K562 (cell line): ENCODE results near the gene SPATA20. TPM values are rescaled to one million over a fixed set of nuclear protein-coding genes. Genes with fewer than 3 reads are reported as not detected.

Source experiments
- ARID2 ChIP-seq: fragments of 450-650 bp; IDR thresholded peaks from 2 replicates; pipeline ENCODE4 v1.6.1; 2017; ENCODE audit warnings: antibody characterized with exemption, mild to moderate bottlenecking
- CCNT2 ChIP-seq: IDR thresholded peaks from 2 replicates; pipeline ENCODE4 v1.6.1; 2011; ENCODE audit warnings: borderline replicate concordance, low read depth, mild to moderate bottlenecking, moderate library complexity, mixed read lengths, low read length; ENCODE audit not compliant: insufficient read length; ENCODE audit errors: extremely low read depth
- FOXM1 ChIP-seq, 2 experiments: fragments of 450-650 bp in 1 of 2; sonication (generic) in 1 of 2; formaldehyde crosslinking in 1 of 2; IDR thresholded peaks; 2 replicates each; pipeline versions ENCODE4 v1.6.1 to v1.9.0; 2017 to 2022; ENCODE audit warnings: low read depth in 2 of 2, mild to moderate bottlenecking in 2 of 2, missing genetic modification reagents in 1 of 2, moderate library complexity in 1 of 2
- GATAD2B ChIP-seq: fragments of 450-650 bp; IDR thresholded peaks from 2 replicates; pipeline ENCODE4 v1.6.1; 2017; ENCODE audit warnings: mild to moderate bottlenecking, borderline replicate concordance
- HDAC8 ChIP-seq: fragments of 450-650 bp; IDR thresholded peaks from 2 replicates; pipeline ENCODE4 v1.6.1; 2016; ENCODE audit warnings: mild to moderate bottlenecking, missing genetic modification characterization, moderate library complexity, missing compliant biosample characterization
- HEY1 ChIP-seq: fragments of 250-450 bp; sonication (Bioruptor Pico); IDR thresholded peaks from 2 replicates; pipeline ENCODE4 v1.5.0; 2020; ENCODE audit warnings: mild to moderate bottlenecking, moderate library complexity, borderline replicate concordance
- HSF4 ChIP-seq: fragments of 250-450 bp; sonication (Bioruptor Pico); IDR thresholded peaks from 2 replicates; pipeline ENCODE4 v2.1.2; 2022; ENCODE audit warnings: mild to moderate bottlenecking, moderate library complexity, borderline replicate concordance
- ILK ChIP-seq: fragments of 450-650 bp; IDR thresholded peaks from 2 replicates; pipeline ENCODE4 v1.6.1; 2016; ENCODE audit warnings: missing genetic modification characterization, low read depth, mild to moderate bottlenecking, missing compliant biosample characterization, moderate library complexity, borderline replicate concordance
- LARP7 ChIP-seq: fragments of 450-650 bp; IDR thresholded peaks from 2 replicates; pipeline ENCODE4 v1.6.1; 2016
- MEF2A ChIP-seq: IDR thresholded peaks from 2 replicates; pipeline ENCODE4 v1.6.1; 2011; ENCODE audit warnings: low read depth, mild to moderate bottlenecking, low read length, moderate library complexity; ENCODE audit not compliant: control insufficient read depth
- MTF1 ChIP-seq: fragments of 250-450 bp; sonication (Bioruptor Pico); IDR thresholded peaks from 2 replicates; pipeline ENCODE4 v1.9.0; 2021; ENCODE audit warnings: moderate library complexity, mild to moderate bottlenecking, inconsistent platforms, borderline replicate concordance
- PTBP1 ChIP-seq: fragments of 200-400 bp; formaldehyde crosslinking; IDR thresholded peaks from 2 replicates; pipeline ENCODE4 v1.6.1; 2017; ENCODE audit warnings: low read depth, low read length
- RAD21 ChIP-seq, 2 experiments: fragments of 250-450 bp in 1 of 2; fragments of 450-650 bp in 1 of 2; sonication (Bioruptor Pico) in 1 of 2; formaldehyde crosslinking in 1 of 2; IDR thresholded peaks in 1 of 2; conservative IDR thresholded peaks in 1 of 2; 2 replicates each; pipeline versions ENCODE4 v1.4.0 to v1.8.0; 2020 to 2022; ENCODE audit warnings: mild to moderate bottlenecking in 2 of 2, moderate library complexity in 1 of 2
- SMARCC2 ChIP-seq: fragments of 450-650 bp; IDR thresholded peaks from 2 replicates; pipeline ENCODE4 v1.6.1; 2017; ENCODE audit warnings: antibody characterized with exemption, moderate library complexity, mild to moderate bottlenecking, low read depth
- SP1 ChIP-seq: sonication (generic); formaldehyde crosslinking; IDR thresholded peaks from 2 replicates; pipeline ENCODE4 v1.8.1; 2022; ENCODE audit warnings: mild to moderate bottlenecking, missing genetic modification reagents
- SPI1 ChIP-seq: IDR thresholded peaks from 2 replicates; pipeline ENCODE4 v1.6.1; 2011; ENCODE audit warnings: low read depth, low read length, control low read depth, borderline replicate concordance
- TAF7 ChIP-seq: fragments of 450-650 bp; IDR thresholded peaks from 2 replicates; pipeline ENCODE4 v1.6.1; 2016; ENCODE audit warnings: missing genetic modification characterization, missing compliant biosample characterization
- ZNF197 ChIP-seq: fragments of 200-800 bp; sonication (Bioruptor generic); IDR thresholded peaks from 2 replicates; pipeline ENCODE4 v1.6.1; 2016; ENCODE audit warnings: low read depth, missing genetic modification characterization, missing compliant biosample characterization
- ZNF282 ChIP-seq: sonication (generic); formaldehyde crosslinking; IDR thresholded peaks from 2 replicates; pipeline ENCODE4 v1.8.1; 2023; ENCODE audit warnings: missing genetic modification reagents
- polyA plus RNA-seq, 8 experiments: library from polyadenylated mRNA; depleted of rRNA in 4 of 8; stranded (reverse) in 5 of 8; unstranded in 3 of 8; fragments of >200 nt; fragmentation: Nextera tagmentation in 2 of 8; fragmentation: Illumina TruSeq in 1 of 8; extraction: Ambion mirVana in 2 of 8; extraction: Trizol in 1 of 8; gene quantifications; 2 replicates each; pipeline versions ENCODE4 v1.2.1 to v1.2.3, GENCODE V29; 2011 to 2014; ENCODE audit warnings: inconsistent platforms in 1 of 8, missing spikeins in 1 of 8
- total RNA-seq, 7 experiments: library from RNA; depleted of rRNA in 6 of 7; stranded (reverse); fragments of >200 nt in 6 of 7; fragmentation: Illumina TruSeq in 2 of 7; extraction: Trizol in 2 of 7; gene quantifications; 2 replicates each; pipeline versions ENCODE4 v1.2.1 to v1.2.3, GENCODE V29; 2011 to 2021; ENCODE audit warnings: low replicate concordance in 1 of 7
- TF ChIP-seq, protein P1 (sequence below): sonication (generic); formaldehyde crosslinking; IDR thresholded peaks from 2 replicates; pipeline ENCODE4 v1.8.0; 2023; ENCODE audit warnings: mild to moderate bottlenecking, missing genetic modification reagents
- TF ChIP-seq, protein P2 (sequence below): fragments of 250-450 bp; sonication (Bioruptor Pico); IDR thresholded peaks from 2 replicates; pipeline ENCODE4 v1.4.0; 2020

The SPATA20 gene
- total and polyA plus RNA-seq, 9 of the 15 experiments (the other 6 are each of a cell fraction or from before 2014, with no cell fraction given) = 0.08 to 4.0 (median 1.5) TPM

DNA sequence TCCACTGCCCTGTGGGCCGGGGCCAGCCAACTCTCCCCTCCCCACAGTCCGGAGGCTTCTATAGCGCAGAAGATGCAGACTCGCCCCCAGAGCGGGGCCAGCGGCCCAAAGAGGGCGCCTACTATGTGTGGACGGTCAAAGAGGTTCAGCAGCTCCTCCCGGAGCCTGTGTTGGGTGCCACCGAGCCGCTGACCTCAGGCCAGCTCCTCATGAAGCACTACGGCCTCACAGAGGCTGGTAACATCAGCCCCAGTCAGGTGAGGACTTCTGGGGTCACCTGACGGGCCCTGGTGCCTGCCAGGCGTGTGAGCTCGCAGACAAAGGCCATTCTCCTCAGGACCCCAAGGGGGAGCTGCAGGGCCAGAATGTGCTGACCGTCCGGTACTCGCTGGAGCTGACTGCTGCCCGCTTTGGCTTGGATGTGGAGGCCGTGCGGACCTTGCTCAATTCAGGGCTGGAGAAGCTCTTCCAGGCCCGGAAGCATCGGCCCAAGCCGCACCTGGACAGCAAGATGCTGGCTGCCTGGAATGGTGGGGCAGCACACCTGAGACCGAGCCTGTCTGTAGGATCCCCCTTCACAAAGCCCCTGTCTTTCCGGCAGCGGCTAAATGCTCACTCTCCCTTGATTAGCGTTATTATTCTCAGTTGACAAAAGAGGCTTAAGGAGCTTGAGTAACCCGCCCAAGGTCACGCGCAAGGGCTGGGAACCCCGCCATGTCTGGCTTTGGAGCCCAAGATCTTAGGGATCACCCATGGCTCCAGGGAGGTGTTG is 3.9 kb downstream of the SPATA20 start (continued):
- no peak for TF ChIP-seq FOXM1 (IDR thresholded peaks at IDR 0.05; ENCODE audit: low read depth)
- no peak for TF ChIP-seq FOXM1 (CRISPR knock-in tag; IDR thresholded peaks at IDR 0.05; ENCODE audit: low read depth)
- no peak for TF ChIP-seq HDAC8 (tag)
- peak; percentile 75; the same call in 1 of the 2 replicates for TF ChIP-seq ARID2
- no peak for TF ChIP-seq CCNT2
- no peak for TF ChIP-seq MEF2A
- TF ChIP-seq HSF4 (CRISPR knock-in tag) = no peak
- no peak for TF ChIP-seq HEY1
- TF ChIP-seq PTBP1 = no peak
- TF ChIP-seq, protein P1, sequence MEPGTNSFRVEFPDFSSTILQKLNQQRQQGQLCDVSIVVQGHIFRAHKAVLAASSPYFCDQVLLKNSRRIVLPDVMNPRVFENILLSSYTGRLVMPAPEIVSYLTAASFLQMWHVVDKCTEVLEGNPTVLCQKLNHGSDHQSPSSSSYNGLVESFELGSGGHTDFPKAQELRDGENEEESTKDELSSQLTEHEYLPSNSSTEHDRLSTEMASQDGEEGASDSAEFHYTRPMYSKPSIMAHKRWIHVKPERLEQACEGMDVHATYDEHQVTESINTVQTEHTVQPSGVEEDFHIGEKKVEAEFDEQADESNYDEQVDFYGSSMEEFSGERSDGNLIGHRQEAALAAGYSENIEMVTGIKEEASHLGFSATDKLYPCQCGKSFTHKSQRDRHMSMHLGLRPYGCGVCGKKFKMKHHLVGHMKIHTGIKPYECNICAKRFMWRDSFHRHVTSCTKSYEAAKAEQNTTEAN (CRISPR knock-in tag) = no peak
- no peak for TF ChIP-seq MTF1
- no peak for TF ChIP-seq GATAD2B
- TF ChIP-seq RAD21 (CRISPR knock-in tag; conservative IDR thresholded peaks at IDR 0.05 in 1 of 2, IDR thresholded peaks at IDR 0.05 in 1 of 2) = peak; percentile 89 to 97
- no peak for TF ChIP-seq ILK (tag)
- 0 out of 2 replicates have a peak, but pooled peaks have one; percentile 43 for TF ChIP-seq ZNF282 (CRISPR knock-in tag)
- TF ChIP-seq TAF7 (tag) = no peak
- TF ChIP-seq, protein P2, sequence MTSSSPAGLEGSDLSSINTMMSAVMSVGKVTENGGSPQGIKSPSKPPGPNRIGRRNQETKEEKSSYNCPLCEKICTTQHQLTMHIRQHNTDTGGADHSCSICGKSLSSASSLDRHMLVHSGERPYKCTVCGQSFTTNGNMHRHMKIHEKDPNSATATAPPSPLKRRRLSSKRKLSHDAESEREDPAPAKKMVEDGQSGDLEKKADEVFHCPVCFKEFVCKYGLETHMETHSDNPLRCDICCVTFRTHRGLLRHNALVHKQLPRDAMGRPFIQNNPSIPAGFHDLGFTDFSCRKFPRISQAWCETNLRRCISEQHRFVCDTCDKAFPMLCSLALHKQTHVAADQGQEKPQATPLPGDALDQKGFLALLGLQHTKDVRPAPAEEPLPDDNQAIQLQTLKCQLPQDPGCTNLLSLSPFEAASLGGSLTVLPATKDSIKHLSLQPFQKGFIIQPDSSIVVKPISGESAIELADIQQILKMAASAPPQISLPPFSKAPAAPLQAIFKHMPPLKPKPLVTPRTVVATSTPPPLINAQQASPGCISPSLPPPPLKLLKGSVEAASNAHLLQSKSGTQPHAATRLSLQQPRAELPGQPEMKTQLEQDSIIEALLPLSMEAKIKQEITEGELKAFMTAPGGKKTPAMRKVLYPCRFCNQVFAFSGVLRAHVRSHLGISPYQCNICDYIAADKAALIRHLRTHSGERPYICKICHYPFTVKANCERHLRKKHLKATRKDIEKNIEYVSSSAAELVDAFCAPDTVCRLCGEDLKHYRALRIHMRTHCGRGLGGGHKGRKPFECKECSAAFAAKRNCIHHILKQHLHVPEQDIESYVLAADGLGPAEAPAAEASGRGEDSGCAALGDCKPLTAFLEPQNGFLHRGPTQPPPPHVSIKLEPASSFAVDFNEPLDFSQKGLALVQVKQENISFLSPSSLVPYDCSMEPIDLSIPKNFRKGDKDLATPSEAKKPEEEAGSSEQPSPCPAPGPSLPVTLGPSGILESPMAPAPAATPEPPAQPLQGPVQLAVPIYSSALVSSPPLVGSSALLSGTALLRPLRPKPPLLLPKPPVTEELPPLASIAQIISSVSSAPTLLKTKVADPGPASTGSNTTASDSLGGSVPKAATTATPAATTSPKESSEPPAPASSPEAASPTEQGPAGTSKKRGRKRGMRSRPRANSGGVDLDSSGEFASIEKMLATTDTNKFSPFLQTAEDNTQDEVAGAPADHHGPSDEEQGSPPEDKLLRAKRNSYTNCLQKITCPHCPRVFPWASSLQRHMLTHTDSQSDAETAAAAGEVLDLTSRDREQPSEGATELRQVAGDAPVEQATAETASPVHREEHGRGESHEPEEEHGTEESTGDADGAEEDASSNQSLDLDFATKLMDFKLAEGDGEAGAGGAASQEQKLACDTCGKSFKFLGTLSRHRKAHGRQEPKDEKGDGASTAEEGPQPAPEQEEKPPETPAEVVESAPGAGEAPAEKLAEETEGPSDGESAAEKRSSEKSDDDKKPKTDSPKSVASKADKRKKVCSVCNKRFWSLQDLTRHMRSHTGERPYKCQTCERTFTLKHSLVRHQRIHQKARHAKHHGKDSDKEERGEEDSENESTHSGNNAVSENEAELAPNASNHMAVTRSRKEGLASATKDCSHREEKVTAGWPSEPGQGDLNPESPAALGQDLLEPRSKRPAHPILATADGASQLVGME (CRISPR knock-in tag) = no peak
- TF ChIP-seq SMARCC2 = no peak
- TF ChIP-seq LARP7 = no peak
- peak; percentile 61; the same call in 1 of the 2 replicates for TF ChIP-seq SP1 (CRISPR knock-in tag)
- TF ChIP-seq SPI1 = no peak
- TF ChIP-seq ZNF197 (CRISPR knock-in tag) = no peak
